AG09309 (cell line): ENCODE results near the gene LATS1.
"Not testable (repeated sequence)": the region's sequence is repeated elsewhere in the genome, so short reads cannot be mapped to it uniquely, and the experiment has no call there.

Experiments
- DNase-seq: peaks from one replicate; pipeline ENCODE4 v3.0.0-alpha.2; 2010; ENCODE audit warnings: low read depth
- H3K4me3 ChIP-seq: 2 replicates; pipeline ENCODE4 v1.5.1; 2011; ENCODE audit warnings: mild to moderate bottlenecking, low read depth, low read length, moderate library complexity; ENCODE audit not compliant: control insufficient read depth
- CTCF ChIP-seq: IDR thresholded peaks from 2 replicates; pipeline ENCODE4 v1.5.1; 2011; ENCODE audit warnings: mild to moderate bottlenecking, low read depth, low read length, inconsistent platforms; ENCODE audit not compliant: insufficient read depth, control insufficient read depth; ENCODE audit errors: missing control alignments

The LATS1 gene

GRCh38 chr6:149696901-149697300, 21.0 kb downstream of the LATS1 start:
- no peak for TF ChIP-seq CTCF
- DNase-seq = no peak

GRCh38 chr6:149694921-149695320, 23.0 kb downstream of the LATS1 start:
- no peak overlapping the region for H3K4me3 ChIP-seq
- DNase-seq = no peak
- no peak for TF ChIP-seq CTCF

More at GRCh38 chr6:149696901-149697300, 21.0 kb downstream of the LATS1 start:
- no peak overlapping the region for H3K4me3 ChIP-seq

GRCh38 chr6:149691201-149691600, 26.7 kb downstream of the LATS1 start:
- no peak for DNase-seq
- no peak for TF ChIP-seq CTCF
- no peak overlapping the region for H3K4me3 ChIP-seq

- no peak for TF ChIP-seq CTCF
- no peak for DNase-seq
- H3K4me3 ChIP-seq = no peak overlapping the region
Observed at GRCh38 chr6:149686230-149686629, 31.7 kb downstream of the LATS1 start.

GRCh38 chr6:149683256-149683859, 34.5 kb downstream of the LATS1 start:
- no peak overlapping the region for H3K4me3 ChIP-seq
- no peak for DNase-seq
- TF ChIP-seq CTCF = no peak

GRCh38 chr6:149681845-149682244, 36.1 kb downstream of the LATS1 start:
- DNase-seq, H3K4me3 ChIP-seq: not testable (repeated sequence)

- DNase-seq = no peak
- no peak for TF ChIP-seq CTCF
- H3K4me3 ChIP-seq = no peak overlapping the region
Observed at GRCh38 chr6:149681209-149681608, 36.7 kb downstream of the LATS1 start.
